H9 (cell line): ENCODE results near the gene SLC11A1. TPM values are rescaled to one million over a fixed set of nuclear protein-coding genes. Genes with fewer than 3 reads are reported as not detected.

ENCODE experiments used
- DNase-seq: peaks from one replicate; pipeline ENCODE4 v3.0.0-alpha.2; 2017
- H2AFZ ChIP-seq: one replicate; pipeline ENCODE4 v1.6.1; 2013; ENCODE audit warnings: mild to moderate bottlenecking, low read length, control low read depth, moderate library complexity
- H2AK5ac ChIP-seq: 2 replicates; pipeline ENCODE4 v1.6.1; 2013; ENCODE audit warnings: low read length, control low read depth, mixed read lengths; ENCODE audit not compliant: insufficient read length
- H2BK120ac ChIP-seq: one replicate; pipeline ENCODE4 v1.6.1; 2013; ENCODE audit warnings: low read depth, mild to moderate bottlenecking, low read length, control low read depth, inconsistent platforms; ENCODE audit not compliant: poor library complexity, severe bottlenecking
- H2BK12ac ChIP-seq: 2 replicates; pipeline ENCODE4 v1.6.1; 2013; ENCODE audit warnings: low read length, control low read depth, mixed read lengths, low read depth; ENCODE audit not compliant: insufficient read length
- H2BK15ac ChIP-seq: 2 replicates; pipeline ENCODE4 v1.6.1; 2013; ENCODE audit warnings: low read depth, low read length, control low read depth
- H2BK20ac ChIP-seq: one replicate; pipeline ENCODE4 v1.6.1; 2013; ENCODE audit warnings: low read depth, mild to moderate bottlenecking, low read length, control low read depth, inconsistent platforms; ENCODE audit not compliant: poor library complexity, severe bottlenecking
- H2BK5ac ChIP-seq: 2 replicates; pipeline ENCODE4 v1.6.1; 2013; ENCODE audit warnings: low read length, control low read depth, mixed read lengths; ENCODE audit not compliant: insufficient read length
- H3K14ac ChIP-seq: 2 replicates; pipeline ENCODE4 v1.6.1; 2013; ENCODE audit warnings: low read length, control low read depth; ENCODE audit not compliant: insufficient read depth
- H3K18ac ChIP-seq: 2 replicates; pipeline ENCODE4 v1.6.1; 2013; ENCODE audit warnings: low read depth, mild to moderate bottlenecking, mixed read lengths, low read length, control low read depth; ENCODE audit not compliant: insufficient read length
- H3K23ac ChIP-seq: 2 replicates; pipeline ENCODE4 v1.6.1; 2013; ENCODE audit warnings: low read length, control low read depth, mixed read lengths, low read depth; ENCODE audit not compliant: insufficient read length
- H3K23me2 ChIP-seq: 2 replicates; pipeline ENCODE4 v1.6.1; 2013; ENCODE audit warnings: low read depth, mild to moderate bottlenecking, mixed read lengths, low read length, control low read depth; ENCODE audit not compliant: insufficient read length, poor library complexity, severe bottlenecking
- H3K27ac ChIP-seq: 2 replicates; pipeline ENCODE4 v1.5.1; 2013; ENCODE audit warnings: low read length, control low read depth, mixed read lengths, low read depth; ENCODE audit not compliant: insufficient read length
- H3K27me3 ChIP-seq: 2 replicates; pipeline ENCODE4 v1.6.1; 2013; ENCODE audit warnings: low read length, control low read depth, inconsistent platforms; ENCODE audit not compliant: insufficient read depth
- H3K4ac ChIP-seq: 2 replicates; pipeline ENCODE4 v1.6.1; 2013; ENCODE audit warnings: low read depth, mild to moderate bottlenecking, control low read depth, inconsistent platforms, low read length, moderate library complexity
- H3K4me1 ChIP-seq: 2 replicates; pipeline ENCODE4 v1.6.1; 2013; ENCODE audit warnings: low read length, control low read depth, inconsistent platforms; ENCODE audit not compliant: insufficient read depth
- H3K4me2 ChIP-seq: 2 replicates; pipeline ENCODE4 v1.6.1; 2013; ENCODE audit warnings: low read length, control low read depth, mixed read lengths; ENCODE audit not compliant: insufficient read length, insufficient read depth
- H3K56ac ChIP-seq: 2 replicates; pipeline ENCODE4 v1.6.1; 2013; ENCODE audit warnings: low read depth, mild to moderate bottlenecking, mixed read lengths, low read length, control low read depth; ENCODE audit not compliant: insufficient read length
- H3K79me1 ChIP-seq: 2 replicates; pipeline ENCODE4 v1.6.1; 2013; ENCODE audit warnings: low read depth, mild to moderate bottlenecking, moderate library complexity, low read length, control low read depth, inconsistent platforms; ENCODE audit not compliant: insufficient read depth, poor library complexity, severe bottlenecking
- H3K79me2 ChIP-seq: 2 replicates; pipeline ENCODE4 v1.6.1; 2013; ENCODE audit warnings: low read length, control low read depth, inconsistent platforms; ENCODE audit not compliant: insufficient read depth
- H3K9ac ChIP-seq: 2 replicates; pipeline ENCODE4 v1.6.1; 2013; ENCODE audit warnings: low read length, control low read depth, mixed read lengths; ENCODE audit not compliant: insufficient read length; ENCODE audit errors: extremely low read depth
- H3K9me3 ChIP-seq: one replicate; pipeline ENCODE4 v1.6.1; 2013; ENCODE audit warnings: low read depth, low read length, inconsistent platforms; ENCODE audit not compliant: control insufficient read depth
- H3T11ph ChIP-seq: one replicate; pipeline ENCODE4 v1.6.1; 2013; ENCODE audit warnings: mild to moderate bottlenecking, low read length, control low read depth, inconsistent platforms
- H4K20me1 ChIP-seq: one replicate; pipeline ENCODE4 v1.6.1; 2013; ENCODE audit not compliant: control insufficient read depth, insufficient read length, insufficient read depth
- H4K5ac ChIP-seq: 2 replicates; pipeline ENCODE4 v1.6.1; 2013; ENCODE audit warnings: low read depth, mild to moderate bottlenecking, mixed read lengths, low read length, control low read depth; ENCODE audit not compliant: insufficient read length
- H4K8ac ChIP-seq: replicated peaks from 2 replicates; pipeline ENCODE4 v1.6.1; 2013; ENCODE audit warnings: low read length, control low read depth, mixed read lengths, low read depth; ENCODE audit not compliant: insufficient read length
- H4K91ac ChIP-seq: 2 replicates; pipeline ENCODE4 v1.6.1; 2013; ENCODE audit warnings: low read depth, mild to moderate bottlenecking, moderate library complexity, mixed read lengths, low read length, control low read depth; ENCODE audit not compliant: insufficient read length
- H3K27ac Mint-ChIP-seq, 3 experiments: 2 replicates in 2 of 3; 3 replicates in 1 of 3; pipeline ENCODE4 v1.8.0; 2020 to 2021; ENCODE audit warnings: mixed read lengths in 3 of 3, mild to moderate bottlenecking in 1 of 3, moderate library complexity in 1 of 3
- H3K27me3 Mint-ChIP-seq: 2 replicates; pipeline ENCODE4 v1.8.0; 2021; ENCODE audit warnings: low read depth, mild to moderate bottlenecking, moderate library complexity, mixed read lengths
- H3K36me3 Mint-ChIP-seq, 3 experiments: 2 replicates in 2 of 3; 3 replicates in 1 of 3; pipeline ENCODE4 v1.8.0; 2020 to 2021; ENCODE audit warnings: low read depth in 3 of 3, mixed read lengths in 3 of 3; ENCODE audit not compliant: insufficient read depth in 1 of 3
- H3K4me1 Mint-ChIP-seq, 2 experiments: 2 replicates each; pipeline ENCODE4 v1.8.0; 2020; ENCODE audit warnings: mixed read lengths in 2 of 2
- H3K4me3 Mint-ChIP-seq, 2 experiments: 2 replicates in 1 of 2; 3 replicates in 1 of 2; pipeline ENCODE4 v1.8.0; 2020 to 2021; ENCODE audit warnings: mild to moderate bottlenecking in 2 of 2, mixed read lengths in 2 of 2, moderate library complexity in 1 of 2
- H3K9me3 Mint-ChIP-seq, 2 experiments: 2 replicates in 1 of 2; 3 replicates in 1 of 2; pipeline ENCODE4 v1.8.0; 2020; ENCODE audit warnings: mild to moderate bottlenecking in 2 of 2, mixed read lengths in 2 of 2, moderate library complexity in 1 of 2
- CTCF ChIP-seq: fragments of 200-600 bp; sonication (generic); conservative IDR thresholded peaks from 3 replicates; pipeline ENCODE4 v1.8.0; 2021; ENCODE audit warnings: antibody characterized with exemption, mild to moderate bottlenecking
- WGBS: extraction: QIAGEN DNeasy Blood & Tissue Kit; methylation state at CpG from one replicate; pipeline ENCODE4 v1.1.7; 2013; ENCODE audit warnings: missing lambda C conversion rate, low lambda C conversion rate, mixed read lengths; ENCODE audit not compliant: insufficient read length; ENCODE audit errors: extremely low coverage; 5-methylcytosine and 5-hydroxymethylcytosine counted together
- total RNA-seq: library from RNA; stranded (reverse); gene quantifications from 2 replicates; pipeline ENCODE4 v1.2.1, GENCODE V29; 2021

SLC11A1 gene
- total RNA-seq, 1 experiment from 2014 or later, result 0.11 TPM

- no peak for DNase-seq
- H2BK20ac ChIP-seq, result no peak overlapping the region
- no peaks in the 10 kb centered on the region for H3K4me1 Mint-ChIP-seq
- H2AK5ac ChIP-seq, result no peak overlapping the region
- H3K18ac ChIP-seq, result no peak overlapping the region
- no peaks in the 10 kb centered on the region for H3K4me1 ChIP-seq
- no peak overlapping the region for H3K4me3 Mint-ChIP-seq
- H3K14ac ChIP-seq, result no peak overlapping the region
- H3K23ac ChIP-seq, result no peak overlapping the region
- H4K5ac ChIP-seq, result no peak overlapping the region
- no peaks in the 10 kb centered on the region for H3K79me2 ChIP-seq
- H2BK120ac ChIP-seq, result no peak overlapping the region
- H2BK15ac ChIP-seq, result no peak overlapping the region
- H3K79me1 ChIP-seq, result no peaks in the 10 kb centered on the region
- H3K23me2 ChIP-seq, result no peaks in the 10 kb centered on the region
- H4K20me1 ChIP-seq, result no peaks in the 10 kb centered on the region
- no peaks in the 10 kb centered on the region for H3K9me3 Mint-ChIP-seq
- H2BK12ac ChIP-seq, result no peak overlapping the region
- no peak overlapping the region for H4K8ac ChIP-seq
- no peak overlapping the region for H3K4me2 ChIP-seq
- H2BK5ac ChIP-seq, result no peak overlapping the region
- WGBS, result no CpG with 5 or more reads among the region's 7 CpGs
- H2AFZ ChIP-seq, result no peak overlapping the region
- H3K4ac ChIP-seq, result no peak overlapping the region
- TF ChIP-seq CTCF, result no peak
- H3K56ac ChIP-seq, result no peak overlapping the region
- H3K36me3 Mint-ChIP-seq, result peaks cover 3 to 32% (median 12%) of the 10 kb centered on the region in 3 experiments; a peak in 6 of 7 replicates
- peak overlapping the region; percentile 6 to 84 (median 31); a peak in 3 of 7 replicates for H3K27ac Mint-ChIP-seq
- no peaks in the 10 kb centered on the region for H3K27me3 ChIP-seq
- no peak overlapping the region for H3T11ph ChIP-seq
- H3K27me3 Mint-ChIP-seq, result no peaks in the 10 kb centered on the region
- no peak overlapping the region for H4K91ac ChIP-seq
- H3K9me3 ChIP-seq, result no peaks in the 10 kb centered on the region
- H3K27ac ChIP-seq, result no peak overlapping the region
- H3K9ac ChIP-seq, result no peak overlapping the region
Measured at GRCh38 chr2:218444692-218445357, 62.8 kb downstream of the SLC11A1 start.
